HG03342 (cell line): ENCODE data around the gene ZNF326.
A peak's percentile ranks its signal among the peaks of the same experiment; 100 is the strongest.

Experiments used
- ATAC-seq: cut with Tn5 transposase; IDR thresholded peaks from one replicate; pipeline ENCODE4 v1.9.1; 2021; ENCODE audit warnings: mild to moderate bottlenecking, moderate library complexity; ENCODE audit not compliant: unreplicated experiment

Gene ZNF326

DNA sequence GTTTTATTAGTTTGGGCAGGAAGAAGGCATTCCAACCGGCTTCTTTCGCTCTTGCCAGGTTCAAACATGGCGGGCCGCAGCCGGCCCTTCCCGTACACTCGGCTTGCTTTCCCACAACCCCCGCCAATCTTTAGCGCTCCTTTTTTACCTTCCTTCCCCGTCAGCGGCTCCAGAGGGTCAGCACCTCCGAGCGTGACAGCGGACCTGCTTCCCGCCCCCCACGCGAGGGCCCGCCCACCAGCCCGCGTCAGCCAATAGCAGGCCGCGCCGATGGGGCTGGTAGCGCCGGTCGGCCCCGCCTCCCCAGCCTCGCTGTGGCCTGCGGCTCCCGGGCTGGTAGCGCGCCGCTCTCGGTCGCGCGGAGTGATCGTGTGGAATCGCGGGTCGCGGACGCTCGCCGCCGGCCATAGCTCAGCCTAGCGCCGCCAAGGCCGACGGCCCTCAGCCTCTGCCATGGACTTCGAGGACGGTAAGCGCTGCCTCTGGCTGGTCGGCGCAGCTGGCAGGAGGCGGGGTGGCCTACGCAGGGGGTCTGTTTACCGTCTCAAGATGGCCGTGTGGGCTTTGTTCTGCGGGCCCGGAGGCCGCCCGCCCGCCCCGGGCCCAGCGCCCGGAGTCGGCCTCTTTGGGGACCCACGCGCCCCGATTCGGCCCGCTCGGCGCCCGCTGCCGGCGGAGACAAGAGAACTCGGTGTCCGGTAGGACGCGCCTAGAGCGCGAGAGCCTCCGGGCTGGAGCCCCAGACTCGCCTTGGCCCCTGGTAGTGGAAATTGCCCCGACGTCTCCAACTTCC is at the start of gene ZNF326:
Gene ZNF326, plus strand, starts transcription at position 306 of the 793 bp plus-strand sequence. Its CDS starts 148 bp downstream, at position 454.
- ATAC-seq = peak; percentile 95

GRCh38 chr1:89945852-89946476 is 48.9 kb upstream of the ZNF326 start:
- ATAC-seq = peak; percentile 70

GRCh38 chr1:89946532-89946931 is 48.4 kb upstream of the ZNF326 start:
- peak; percentile 6 for ATAC-seq

GRCh38 chr1:89948722-89949345 is 46.1 kb upstream of the ZNF326 start:
- no peak for ATAC-seq

DNA sequence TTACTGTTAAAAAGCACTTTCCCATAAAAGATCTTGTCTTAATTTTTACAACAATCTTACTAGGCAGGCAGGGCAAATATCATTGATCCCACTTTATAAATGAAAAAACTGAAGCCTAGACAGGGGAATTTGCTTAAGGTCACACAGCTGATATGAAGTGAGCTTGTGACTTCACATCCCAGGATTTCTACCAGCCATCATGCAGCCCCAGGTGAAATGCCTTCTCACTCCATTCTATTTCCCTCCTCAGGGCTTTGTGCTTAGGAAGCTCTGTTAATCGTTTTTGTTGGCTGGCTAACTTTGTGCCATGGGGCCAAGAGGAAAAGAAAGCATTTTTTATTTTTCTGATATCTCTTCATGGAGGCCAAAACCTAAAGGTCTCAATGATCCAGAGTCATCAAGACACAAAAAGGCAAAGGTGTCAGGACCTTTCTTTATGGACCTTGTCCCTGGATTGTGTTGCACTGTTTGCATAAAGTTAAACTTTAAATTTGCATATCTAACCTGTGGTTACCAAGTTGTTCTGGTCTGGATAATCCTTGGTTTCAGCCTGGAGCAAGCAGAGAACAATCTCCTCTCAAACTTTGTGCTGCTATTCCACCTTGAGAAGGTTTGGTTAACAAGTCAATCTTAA is 44.8 kb upstream of the ZNF326 start:
- no peak for ATAC-seq

DNA sequence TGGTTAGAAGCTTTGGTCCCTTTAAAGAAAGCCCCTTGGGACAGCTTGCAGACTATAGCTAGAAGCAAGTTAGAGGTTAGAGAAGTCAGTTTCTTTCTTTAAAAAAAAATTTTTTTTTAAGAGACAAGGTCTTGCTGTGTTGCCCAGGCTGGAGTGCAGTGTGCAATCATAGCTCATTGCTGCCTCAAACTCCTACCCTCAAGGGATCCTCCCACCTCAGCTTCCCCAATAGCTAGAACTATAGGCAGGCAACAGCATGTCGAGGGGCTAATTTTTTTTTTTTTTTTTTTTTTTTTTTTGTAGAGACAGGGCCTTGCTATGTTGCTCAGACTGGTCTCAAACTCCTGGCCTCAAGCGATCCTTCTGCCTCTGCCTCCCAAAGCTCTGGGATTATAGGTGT is 44.2 kb upstream of the ZNF326 start:
- no peak for ATAC-seq

GRCh38 chr1:89951766-89952604 is 42.9 kb upstream of the ZNF326 start:
- no peak for ATAC-seq

GRCh38 chr1:89952605-89953130 is 42.2 kb upstream of the ZNF326 start:
- no peak for ATAC-seq

GRCh38 chr1:89953131-89953626 is 41.7 kb upstream of the ZNF326 start:
- ATAC-seq = peak; percentile 75

DNA sequence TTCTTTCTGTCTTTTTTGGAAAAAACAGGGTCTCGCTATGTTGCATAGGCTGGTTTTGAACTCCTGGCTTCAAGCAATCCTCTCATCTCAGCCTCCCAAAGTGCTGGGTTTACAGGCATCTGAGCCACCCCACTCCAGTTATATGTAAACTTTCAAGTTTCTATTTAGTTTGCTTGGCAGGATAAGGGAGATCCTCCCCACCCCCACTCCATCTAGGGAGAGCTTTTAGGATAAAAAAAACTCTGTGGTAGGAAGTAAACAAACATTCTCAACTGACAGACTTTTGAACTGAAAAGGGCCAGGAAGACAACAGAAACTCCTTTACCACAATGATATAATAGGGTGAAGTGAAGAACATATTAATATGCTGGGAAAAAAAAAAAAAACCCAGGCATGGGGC is 41.0 kb upstream of the ZNF326 start:
- no peak for ATAC-seq

DNA sequence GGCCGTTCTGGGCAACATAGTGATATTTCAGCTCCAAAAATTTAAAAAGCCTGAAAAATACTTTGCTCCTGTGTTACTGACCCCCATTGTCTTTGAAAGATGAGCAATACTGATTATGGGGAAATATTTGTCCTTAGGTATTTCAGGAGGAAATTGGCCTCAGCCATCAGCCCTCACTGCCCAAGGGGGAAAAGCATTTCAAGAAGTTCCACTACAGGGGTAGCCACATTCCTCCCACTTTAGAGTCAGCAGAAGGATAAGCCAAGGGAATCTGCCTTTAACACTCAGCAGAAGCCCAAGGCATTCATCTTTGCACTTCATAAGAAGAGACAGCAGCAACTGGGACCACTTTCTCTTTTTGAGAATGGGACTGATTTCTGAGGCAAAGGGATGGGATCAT is 40.5 kb upstream of the ZNF326 start:
- ATAC-seq = no peak

GRCh38 chr1:89955311-89956205 is 39.4 kb upstream of the ZNF326 start:
- ATAC-seq = no peak

DNA sequence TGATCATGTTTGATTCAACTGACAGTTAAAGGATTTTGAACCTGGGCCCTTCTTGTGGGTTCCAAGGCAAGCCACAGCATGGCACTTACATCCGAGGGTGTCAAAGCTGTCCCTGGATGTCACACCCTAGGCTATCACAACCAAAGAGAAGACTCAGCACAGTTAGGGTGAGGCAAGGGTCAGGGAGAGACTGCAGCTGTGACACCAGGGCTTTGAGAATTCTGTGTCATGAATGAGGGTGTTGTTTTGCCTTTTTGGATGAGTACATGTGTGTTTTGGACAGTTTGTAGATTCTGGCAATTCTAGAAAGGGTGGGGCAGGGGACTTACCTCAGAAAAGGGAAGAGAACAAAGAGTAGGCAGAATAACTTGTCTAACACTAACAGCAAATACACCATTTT is 37.8 kb upstream of the ZNF326 start:
- no peak for ATAC-seq

DNA sequence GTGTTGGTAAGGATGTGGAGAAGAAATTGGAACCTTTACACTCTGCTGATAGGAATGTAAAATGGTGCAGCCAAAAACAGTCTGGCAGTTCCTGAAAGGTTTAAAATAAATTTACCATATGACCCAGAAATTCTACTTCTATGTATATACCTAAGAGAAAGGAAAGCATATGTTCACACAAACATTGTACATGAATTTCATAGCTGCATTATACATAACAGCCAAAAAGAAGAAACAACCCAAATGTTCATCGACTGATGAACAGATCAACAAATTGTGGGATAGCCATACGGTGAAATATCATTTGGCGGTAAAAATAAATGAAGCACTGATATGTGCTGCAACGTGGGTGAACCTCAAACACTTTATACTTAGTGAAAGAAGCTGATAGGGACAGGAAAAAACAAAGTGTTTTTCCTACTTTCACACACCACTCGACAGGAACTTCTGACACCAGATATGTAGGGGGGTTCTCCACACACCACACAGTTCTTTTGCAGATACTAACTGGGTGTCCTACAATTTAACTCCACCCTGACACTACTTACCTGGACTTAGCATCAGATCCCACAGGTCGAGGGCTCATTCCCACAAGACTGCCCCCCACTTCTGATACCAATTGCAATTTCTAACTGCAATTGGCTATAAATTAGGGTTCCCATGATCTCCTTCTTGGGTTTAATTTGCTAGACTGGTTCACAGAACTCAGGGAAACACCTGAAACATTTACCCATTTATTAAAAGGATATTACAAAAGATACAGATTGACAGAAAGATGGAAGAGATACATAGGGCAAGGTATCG is 35.9 kb upstream of the ZNF326 start:
- ATAC-seq = no peak

- no peak for ATAC-seq
Measured at GRCh38 chr1:89959719-89960118, 35.2 kb upstream of the ZNF326 start.

- no peak for ATAC-seq
Measured at GRCh38 chr1:89962024-89962741, 32.7 kb upstream of the ZNF326 start.

DNA sequence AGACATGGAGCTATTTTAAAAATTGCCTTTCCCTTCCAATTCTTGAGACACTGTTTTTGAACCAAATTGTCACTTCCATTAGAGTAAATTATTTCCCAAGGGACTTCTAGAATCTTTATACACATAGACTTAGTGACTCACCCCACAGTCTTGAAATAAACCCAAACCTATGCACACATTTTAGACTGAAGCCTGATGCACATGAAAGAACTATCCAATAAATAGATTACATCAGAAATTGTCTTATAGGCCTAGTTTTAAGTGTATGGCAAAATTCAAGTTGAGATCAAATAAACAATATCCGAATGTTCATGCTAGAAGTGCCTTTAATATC is 32.2 kb upstream of the ZNF326 start:
- ATAC-seq = no peak

GRCh38 chr1:89965193-89965768 is 29.6 kb upstream of the ZNF326 start:
- ATAC-seq = no peak
